ENCODE data around the gene STK38.

STK38 gene

DNA sequence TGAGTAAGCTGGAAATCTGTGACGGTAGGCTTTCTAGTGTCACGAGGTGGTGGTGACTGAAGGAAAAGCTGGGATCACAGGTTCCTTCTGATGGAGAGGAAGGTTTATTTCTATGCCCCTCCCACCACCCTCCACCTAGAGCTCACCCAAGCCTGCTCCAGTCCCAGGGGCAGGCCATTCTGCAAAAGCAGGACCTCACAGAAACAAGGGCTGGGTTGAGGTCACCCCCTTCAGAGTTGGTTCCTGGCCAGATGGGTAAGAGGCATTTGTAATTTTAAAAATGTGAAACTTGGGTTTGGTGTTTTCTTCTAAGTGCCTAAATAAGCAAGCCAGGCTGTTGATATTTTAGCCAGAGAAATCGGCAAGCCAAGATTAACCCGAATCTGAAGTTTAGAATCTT is 57.9 kb downstream of the STK38 start:
- TF ChIP-seq BACH2 (CRISPR knock-in tag; IDR thresholded peaks at IDR 0.05; ENCODE audit: borderline replicate concordance) (no peak), ZFP3 (CRISPR knock-in tag; IDR thresholded peaks at IDR 0.05) (no peak), ZNF70 (CRISPR knock-in tag; IDR thresholded peaks at IDR 0.05) (no peak), ZNF8 (CRISPR knock-in tag; IDR thresholded peaks at IDR 0.05) (no peak), ZNF565 (CRISPR knock-in tag; conservative IDR thresholded peaks at IDR 0.05; ENCODE audit: low read depth) (no peak), PPARA (CRISPR knock-in tag; IDR thresholded peaks at IDR 0.05; ENCODE audit: borderline replicate concordance) (no peak), ARNTL (CRISPR knock-in tag; IDR thresholded peaks at IDR 0.05; ENCODE audit: borderline replicate concordance, low read depth) (no peak)
- ATAC-seq = no peak

DNA sequence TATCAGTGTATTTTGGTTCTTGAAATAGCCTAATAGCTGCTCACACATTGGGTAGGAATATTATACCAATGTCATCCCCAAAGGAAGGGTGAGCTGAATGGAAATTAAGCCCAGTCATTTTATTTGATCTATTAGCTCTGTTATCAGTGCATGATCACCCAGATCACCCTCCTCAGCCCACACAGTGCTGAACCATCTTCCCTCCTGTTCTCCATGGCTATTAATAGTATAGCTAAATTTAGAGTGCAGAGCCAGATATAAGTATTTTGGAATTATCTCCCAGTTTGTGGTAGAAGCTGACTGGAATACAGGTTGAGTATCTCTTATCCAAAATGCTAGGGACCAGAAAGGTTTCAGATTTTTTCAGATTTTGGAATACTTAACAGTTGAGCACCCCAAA is 59.1 kb downstream of the STK38 start:
- TF ChIP-seq TCF4 (CRISPR knock-in tag; IDR thresholded peaks at IDR 0.05; ENCODE audit: borderline replicate concordance) (no peak), BACH2 (CRISPR knock-in tag; IDR thresholded peaks at IDR 0.05; ENCODE audit: borderline replicate concordance) (no peak), GLIS3 (CRISPR knock-in tag; IDR thresholded peaks at IDR 0.05) (no peak)
- TF ChIP-seq, protein P1, sequence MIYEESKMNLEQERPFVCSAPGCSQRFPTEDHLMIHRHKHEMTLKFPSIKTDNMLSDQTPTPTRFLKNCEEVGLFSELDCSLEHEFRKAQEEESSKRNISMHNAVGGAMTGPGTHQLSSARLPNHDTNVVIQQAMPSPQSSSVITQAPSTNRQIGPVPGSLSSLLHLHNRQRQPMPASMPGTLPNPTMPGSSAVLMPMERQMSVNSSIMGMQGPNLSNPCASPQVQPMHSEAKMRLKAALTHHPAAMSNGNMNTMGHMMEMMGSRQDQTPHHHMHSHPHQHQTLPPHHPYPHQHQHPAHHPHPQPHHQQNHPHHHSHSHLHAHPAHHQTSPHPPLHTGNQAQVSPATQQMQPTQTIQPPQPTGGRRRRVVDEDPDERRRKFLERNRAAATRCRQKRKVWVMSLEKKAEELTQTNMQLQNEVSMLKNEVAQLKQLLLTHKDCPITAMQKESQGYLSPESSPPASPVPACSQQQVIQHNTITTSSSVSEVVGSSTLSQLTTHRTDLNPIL (CRISPR knock-in tag; IDR thresholded peaks at IDR 0.05; ENCODE audit: low read depth) = no peak
- TF ChIP-seq, protein P2, sequence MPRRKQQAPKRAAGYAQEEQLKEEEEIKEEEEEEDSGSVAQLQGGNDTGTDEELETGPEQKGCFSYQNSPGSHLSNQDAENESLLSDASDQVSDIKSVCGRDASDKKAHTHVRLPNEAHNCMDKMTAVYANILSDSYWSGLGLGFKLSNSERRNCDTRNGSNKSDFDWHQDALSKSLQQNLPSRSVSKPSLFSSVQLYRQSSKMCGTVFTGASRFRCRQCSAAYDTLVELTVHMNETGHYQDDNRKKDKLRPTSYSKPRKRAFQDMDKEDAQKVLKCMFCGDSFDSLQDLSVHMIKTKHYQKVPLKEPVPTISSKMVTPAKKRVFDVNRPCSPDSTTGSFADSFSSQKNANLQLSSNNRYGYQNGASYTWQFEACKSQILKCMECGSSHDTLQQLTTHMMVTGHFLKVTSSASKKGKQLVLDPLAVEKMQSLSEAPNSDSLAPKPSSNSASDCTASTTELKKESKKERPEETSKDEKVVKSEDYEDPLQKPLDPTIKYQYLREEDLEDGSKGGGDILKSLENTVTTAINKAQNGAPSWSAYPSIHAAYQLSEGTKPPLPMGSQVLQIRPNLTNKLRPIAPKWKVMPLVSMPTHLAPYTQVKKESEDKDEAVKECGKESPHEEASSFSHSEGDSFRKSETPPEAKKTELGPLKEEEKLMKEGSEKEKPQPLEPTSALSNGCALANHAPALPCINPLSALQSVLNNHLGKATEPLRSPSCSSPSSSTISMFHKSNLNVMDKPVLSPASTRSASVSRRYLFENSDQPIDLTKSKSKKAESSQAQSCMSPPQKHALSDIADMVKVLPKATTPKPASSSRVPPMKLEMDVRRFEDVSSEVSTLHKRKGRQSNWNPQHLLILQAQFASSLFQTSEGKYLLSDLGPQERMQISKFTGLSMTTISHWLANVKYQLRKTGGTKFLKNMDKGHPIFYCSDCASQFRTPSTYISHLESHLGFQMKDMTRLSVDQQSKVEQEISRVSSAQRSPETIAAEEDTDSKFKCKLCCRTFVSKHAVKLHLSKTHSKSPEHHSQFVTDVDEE (CRISPR knock-in tag; IDR thresholded peaks at IDR 0.05) = no peak
- ATAC-seq = no peak

DNA sequence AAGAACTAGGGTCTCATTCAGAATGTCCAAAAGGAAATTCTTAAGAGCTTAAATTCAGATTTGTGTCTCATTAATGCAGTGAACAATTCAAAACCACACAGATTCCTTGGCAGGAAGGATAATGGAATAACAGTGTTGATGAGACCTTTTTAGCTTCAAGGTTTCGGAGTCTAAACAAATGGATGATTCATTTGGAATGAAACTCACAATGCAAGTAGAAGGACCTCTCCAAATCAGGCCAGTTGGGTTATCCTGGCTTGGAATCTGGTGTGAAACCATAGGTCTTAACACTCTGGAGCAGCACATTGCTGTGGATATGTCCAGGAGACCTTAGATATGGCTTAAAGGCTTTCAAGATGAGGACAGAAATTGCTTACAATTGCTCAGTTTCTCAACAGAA is 59.6 kb downstream of the STK38 start:
- TF ChIP-seq, protein P2 (CRISPR knock-in tag; IDR thresholded peaks at IDR 0.05) = no peak
- TF ChIP-seq ZC3H10 (CRISPR knock-in tag; IDR thresholded peaks at IDR 0.05) (no peak), ZNF565 (CRISPR knock-in tag; conservative IDR thresholded peaks at IDR 0.05; ENCODE audit: low read depth) (no peak), ARNTL (CRISPR knock-in tag; IDR thresholded peaks at IDR 0.05; ENCODE audit: borderline replicate concordance, low read depth) (no peak), ESRRG (CRISPR knock-in tag; IDR thresholded peaks at IDR 0.05) (no peak), TCF4 (CRISPR knock-in tag; IDR thresholded peaks at IDR 0.05; ENCODE audit: borderline replicate concordance) (no peak), SNAI2 (CRISPR knock-in tag; IDR thresholded peaks at IDR 0.05) (no peak), BACH2 (CRISPR knock-in tag; IDR thresholded peaks at IDR 0.05; ENCODE audit: borderline replicate concordance) (no peak), TOX (CRISPR knock-in tag; IDR thresholded peaks at IDR 0.05; ENCODE audit: borderline replicate concordance) (no peak), GLIS3 (CRISPR knock-in tag; IDR thresholded peaks at IDR 0.05) (no peak), ZFP3 (CRISPR knock-in tag; IDR thresholded peaks at IDR 0.05) (no peak), RARB (CRISPR knock-in tag; IDR thresholded peaks at IDR 0.05) (no peak), PPARA (CRISPR knock-in tag; IDR thresholded peaks at IDR 0.05; ENCODE audit: borderline replicate concordance) (no peak)
- TF ChIP-seq, protein P3, sequence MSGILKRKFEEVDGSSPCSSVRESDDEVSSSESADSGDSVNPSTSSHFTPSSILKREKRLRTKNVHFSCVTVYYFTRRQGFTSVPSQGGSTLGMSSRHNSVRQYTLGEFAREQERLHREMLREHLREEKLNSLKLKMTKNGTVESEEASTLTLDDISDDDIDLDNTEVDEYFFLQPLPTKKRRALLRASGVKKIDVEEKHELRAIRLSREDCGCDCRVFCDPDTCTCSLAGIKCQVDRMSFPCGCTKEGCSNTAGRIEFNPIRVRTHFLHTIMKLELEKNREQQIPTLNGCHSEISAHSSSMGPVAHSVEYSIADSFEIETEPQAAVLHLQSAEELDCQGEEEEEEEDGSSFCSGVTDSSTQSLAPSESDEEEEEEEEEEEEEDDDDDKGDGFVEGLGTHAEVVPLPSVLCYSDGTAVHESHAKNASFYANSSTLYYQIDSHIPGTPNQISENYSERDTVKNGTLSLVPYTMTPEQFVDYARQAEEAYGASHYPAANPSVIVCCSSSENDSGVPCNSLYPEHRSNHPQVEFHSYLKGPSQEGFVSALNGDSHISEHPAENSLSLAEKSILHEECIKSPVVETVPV (CRISPR knock-in tag; IDR thresholded peaks at IDR 0.05) = no peak
- TF ChIP-seq, protein P4, sequence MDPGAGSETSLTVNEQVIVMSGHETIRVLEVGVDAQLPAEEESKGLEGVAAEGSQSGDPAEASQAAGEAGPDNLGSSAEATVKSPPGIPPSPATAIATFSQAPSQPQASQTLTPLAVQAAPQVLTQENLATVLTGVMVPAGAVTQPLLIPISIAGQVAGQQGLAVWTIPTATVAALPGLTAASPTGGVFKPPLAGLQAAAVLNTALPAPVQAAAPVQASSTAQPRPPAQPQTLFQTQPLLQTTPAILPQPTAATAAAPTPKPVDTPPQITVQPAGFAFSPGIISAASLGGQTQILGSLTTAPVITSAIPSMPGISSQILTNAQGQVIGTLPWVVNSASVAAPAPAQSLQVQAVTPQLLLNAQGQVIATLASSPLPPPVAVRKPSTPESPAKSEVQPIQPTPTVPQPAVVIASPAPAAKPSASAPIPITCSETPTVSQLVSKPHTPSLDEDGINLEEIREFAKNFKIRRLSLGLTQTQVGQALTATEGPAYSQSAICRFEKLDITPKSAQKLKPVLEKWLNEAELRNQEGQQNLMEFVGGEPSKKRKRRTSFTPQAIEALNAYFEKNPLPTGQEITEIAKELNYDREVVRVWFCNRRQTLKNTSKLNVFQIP (CRISPR knock-in tag; IDR thresholded peaks at IDR 0.05; ENCODE audit: borderline replicate concordance, low read depth) = no peak
- ATAC-seq = no peak
